ENCODE results near the gene HERPUD1.

GRCh38 chr16:56961851-56962281, 29.9 kb downstream of the HERPUD1 start, which contains the start of gene CETP:
- TF ChIP-seq RAD21 (CRISPR knock-in tag; conservative IDR thresholded peaks at IDR 0.05 in 1 of 2, IDR thresholded peaks at IDR 0.05 in 1 of 2) = no peak
- no peak for TF ChIP-seq SMARCA4 (IDR thresholded peaks at IDR 0.05)
- TF ChIP-seq SP2 (IDR thresholded peaks at IDR 0.05; ENCODE audit: extremely low read depth, low read depth, low read length, poor library complexity, severe bottlenecking) = no peak
- TF ChIP-seq NR4A1 (CRISPR knock-in tag; IDR thresholded peaks at IDR 0.05) = no peak
- TF ChIP-seq NR4A1 (tag; IDR thresholded peaks at IDR 0.05) = no peak
- TF ChIP-seq NFRKB (IDR thresholded peaks at IDR 0.05; ENCODE audit: low read depth) = no peak
- TF ChIP-seq, protein P1, sequence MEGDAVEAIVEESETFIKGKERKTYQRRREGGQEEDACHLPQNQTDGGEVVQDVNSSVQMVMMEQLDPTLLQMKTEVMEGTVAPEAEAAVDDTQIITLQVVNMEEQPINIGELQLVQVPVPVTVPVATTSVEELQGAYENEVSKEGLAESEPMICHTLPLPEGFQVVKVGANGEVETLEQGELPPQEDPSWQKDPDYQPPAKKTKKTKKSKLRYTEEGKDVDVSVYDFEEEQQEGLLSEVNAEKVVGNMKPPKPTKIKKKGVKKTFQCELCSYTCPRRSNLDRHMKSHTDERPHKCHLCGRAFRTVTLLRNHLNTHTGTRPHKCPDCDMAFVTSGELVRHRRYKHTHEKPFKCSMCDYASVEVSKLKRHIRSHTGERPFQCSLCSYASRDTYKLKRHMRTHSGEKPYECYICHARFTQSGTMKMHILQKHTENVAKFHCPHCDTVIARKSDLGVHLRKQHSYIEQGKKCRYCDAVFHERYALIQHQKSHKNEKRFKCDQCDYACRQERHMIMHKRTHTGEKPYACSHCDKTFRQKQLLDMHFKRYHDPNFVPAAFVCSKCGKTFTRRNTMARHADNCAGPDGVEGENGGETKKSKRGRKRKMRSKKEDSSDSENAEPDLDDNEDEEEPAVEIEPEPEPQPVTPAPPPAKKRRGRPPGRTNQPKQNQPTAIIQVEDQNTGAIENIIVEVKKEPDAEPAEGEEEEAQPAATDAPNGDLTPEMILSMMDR (IDR thresholded peaks at IDR 0.05 in 2 of 3, conservative IDR thresholded peaks at IDR 0.05 in 1 of 3; ENCODE audit: insufficient read depth in 2 of 3, low read depth in 1 of 3, low read length in 3 of 3) = no peak
- no peak for TF ChIP-seq ZBTB7A (IDR thresholded peaks at IDR 0.05; ENCODE audit: borderline replicate concordance, control insufficient read depth, low read depth, low read length)
- TF ChIP-seq CHD4 (IDR thresholded peaks at IDR 0.05; ENCODE audit: insufficient read depth, insufficient replicate concordance, low read depth, low read length, poor library complexity, severe bottlenecking) = no peak
- no peak for TF ChIP-seq MTA3 (IDR thresholded peaks at IDR 0.05; ENCODE audit: borderline replicate concordance)
- no peak for TF ChIP-seq PHF20 (IDR thresholded peaks at IDR 0.05; ENCODE audit: partially characterized antibody)
- TF ChIP-seq ZFP30 (CRISPR knock-in tag; IDR thresholded peaks at IDR 0.05; ENCODE audit: borderline replicate concordance) = no peak
- TF ChIP-seq TEAD4 (IDR thresholded peaks at IDR 0.05; ENCODE audit: low read length) = no peak
- no peak for TF ChIP-seq TEAD4 (CRISPR knock-in tag; IDR thresholded peaks at IDR 0.05; ENCODE audit: borderline replicate concordance)
- TF ChIP-seq CEBPG (CRISPR knock-in tag; IDR thresholded peaks at IDR 0.05) = no peak
- no peak for TF ChIP-seq CEBPG (tag; conservative IDR thresholded peaks at IDR 0.05 in 1 of 2, IDR thresholded peaks at IDR 0.05 in 1 of 2)
